Mesothelial cell of epicardium (in vitro differentiated cells): ENCODE measurements around the gene SMIM20. TPM values are rescaled to one million over a fixed set of nuclear protein-coding genes. Genes with fewer than 3 reads are reported as not detected.

ENCODE experiments used
- DNase-seq, 2 experiments: peaks; one replicate each; pipeline ENCODE4 v3.0.0; 2021; ENCODE audit warnings: low spot score in 2 of 2; ENCODE audit not compliant: unreplicated experiment in 2 of 2
- H3K27ac Mint-ChIP-seq: 2 replicates; pipeline ENCODE4 v1.8.0; 2021; ENCODE audit warnings: mixed read lengths
- H3K27me3 Mint-ChIP-seq: 2 replicates; pipeline ENCODE4 v1.8.0; 2021; ENCODE audit warnings: low read depth, mixed read lengths
- H3K36me3 Mint-ChIP-seq: 2 replicates; pipeline ENCODE4 v1.8.0; 2021; ENCODE audit warnings: mixed read lengths
- H3K4me1 Mint-ChIP-seq: 2 replicates; pipeline ENCODE4 v1.8.0; 2021; ENCODE audit warnings: mixed read lengths
- H3K4me3 Mint-ChIP-seq: 2 replicates; pipeline ENCODE4 v1.8.0; 2021; ENCODE audit warnings: mild to moderate bottlenecking, moderate library complexity, mixed read lengths
- H3K9me3 Mint-ChIP-seq: 2 replicates; pipeline ENCODE4 v1.8.0; 2021; ENCODE audit warnings: mixed read lengths
- total RNA-seq: library from RNA; stranded (reverse); gene quantifications from 3 replicates; pipeline ENCODE4 v1.2.1, GENCODE V29; 2021
- TF ChIP-seq, protein P1 (sequence below): fragments of 200-600 bp; sonication (generic); IDR thresholded peaks from one replicate; pipeline ENCODE4 v1.5.0; 2021; ENCODE audit warnings: antibody characterized with exemption; ENCODE audit not compliant: unreplicated experiment

The SMIM20 gene
- total RNA-seq, 1 donor from 2014 or later, result 30.0 TPM

DNA sequence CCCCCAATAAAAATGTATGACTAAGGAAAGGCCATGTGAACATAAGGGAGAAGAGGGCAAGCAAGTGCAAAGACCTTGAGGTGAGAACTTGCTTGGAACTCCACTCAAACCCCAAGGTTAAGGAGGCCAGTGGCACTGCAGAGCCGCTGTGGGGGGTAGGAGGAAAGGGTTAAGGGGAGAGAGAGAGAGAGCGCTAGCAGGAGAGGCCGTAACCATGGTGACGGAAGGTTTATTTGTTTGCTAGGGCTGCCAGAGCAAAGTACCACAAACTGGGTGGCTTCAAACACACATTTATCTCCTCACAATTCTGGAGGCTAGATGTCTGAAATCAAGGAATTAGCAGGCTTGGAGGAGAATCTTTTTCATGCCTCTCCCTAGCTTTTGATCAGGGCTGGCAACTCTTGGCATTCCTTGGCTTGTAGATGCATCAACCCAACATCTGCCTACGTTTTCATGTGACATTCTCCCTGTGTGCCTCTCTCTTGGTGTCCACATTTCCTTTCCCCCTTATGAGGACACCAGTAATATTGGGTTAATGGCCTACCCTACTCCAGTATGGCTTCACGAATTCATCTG lies 35.2 kb downstream of the SMIM20 start:
- no peaks in the 10 kb centered on the region for H3K36me3 Mint-ChIP-seq
- no peak overlapping the region for H3K4me3 Mint-ChIP-seq
- H3K27ac Mint-ChIP-seq, result no peak overlapping the region
- TF ChIP-seq, protein P1, sequence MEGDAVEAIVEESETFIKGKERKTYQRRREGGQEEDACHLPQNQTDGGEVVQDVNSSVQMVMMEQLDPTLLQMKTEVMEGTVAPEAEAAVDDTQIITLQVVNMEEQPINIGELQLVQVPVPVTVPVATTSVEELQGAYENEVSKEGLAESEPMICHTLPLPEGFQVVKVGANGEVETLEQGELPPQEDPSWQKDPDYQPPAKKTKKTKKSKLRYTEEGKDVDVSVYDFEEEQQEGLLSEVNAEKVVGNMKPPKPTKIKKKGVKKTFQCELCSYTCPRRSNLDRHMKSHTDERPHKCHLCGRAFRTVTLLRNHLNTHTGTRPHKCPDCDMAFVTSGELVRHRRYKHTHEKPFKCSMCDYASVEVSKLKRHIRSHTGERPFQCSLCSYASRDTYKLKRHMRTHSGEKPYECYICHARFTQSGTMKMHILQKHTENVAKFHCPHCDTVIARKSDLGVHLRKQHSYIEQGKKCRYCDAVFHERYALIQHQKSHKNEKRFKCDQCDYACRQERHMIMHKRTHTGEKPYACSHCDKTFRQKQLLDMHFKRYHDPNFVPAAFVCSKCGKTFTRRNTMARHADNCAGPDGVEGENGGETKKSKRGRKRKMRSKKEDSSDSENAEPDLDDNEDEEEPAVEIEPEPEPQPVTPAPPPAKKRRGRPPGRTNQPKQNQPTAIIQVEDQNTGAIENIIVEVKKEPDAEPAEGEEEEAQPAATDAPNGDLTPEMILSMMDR, result no peak
- H3K27me3 Mint-ChIP-seq, result peaks cover 2% of the 10 kb centered on the region
- H3K9me3 Mint-ChIP-seq, result no peaks in the 10 kb centered on the region
- H3K4me1 Mint-ChIP-seq, result peaks cover 20% of the 10 kb centered on the region
- DNase-seq, result no peak

DNA sequence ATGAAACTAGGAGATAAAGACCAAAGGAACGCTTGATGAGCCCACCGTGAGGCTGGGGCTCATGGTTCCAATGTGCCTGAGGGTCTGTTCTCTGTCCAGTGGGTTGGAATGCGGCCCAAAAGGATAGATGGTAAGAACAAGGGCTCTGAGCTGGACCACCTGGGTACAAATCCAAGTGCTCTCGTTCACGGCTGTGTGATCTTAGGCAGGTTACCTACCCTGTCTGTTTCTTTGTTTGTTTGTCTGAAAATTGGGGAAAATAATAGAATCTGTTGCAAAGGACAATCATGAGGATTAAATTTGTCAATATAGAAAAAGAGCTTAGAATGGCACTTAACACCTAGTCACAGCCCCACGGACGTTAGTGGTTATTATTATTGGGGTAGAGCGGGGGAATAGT lies 36.0 kb downstream of the SMIM20 start:
- Mint-ChIP-seq H3K4me1 (peaks cover 20% of the 10 kb centered on the region), H3K9me3 (no peaks in the 10 kb centered on the region), H3K27me3 (peaks cover 2% of the 10 kb centered on the region), H3K4me3 (no peak overlapping the region), H3K36me3 (no peaks in the 10 kb centered on the region), H3K27ac (no peak overlapping the region)
- TF ChIP-seq, protein P1, result no peak
- DNase-seq, result no peak

DNA sequence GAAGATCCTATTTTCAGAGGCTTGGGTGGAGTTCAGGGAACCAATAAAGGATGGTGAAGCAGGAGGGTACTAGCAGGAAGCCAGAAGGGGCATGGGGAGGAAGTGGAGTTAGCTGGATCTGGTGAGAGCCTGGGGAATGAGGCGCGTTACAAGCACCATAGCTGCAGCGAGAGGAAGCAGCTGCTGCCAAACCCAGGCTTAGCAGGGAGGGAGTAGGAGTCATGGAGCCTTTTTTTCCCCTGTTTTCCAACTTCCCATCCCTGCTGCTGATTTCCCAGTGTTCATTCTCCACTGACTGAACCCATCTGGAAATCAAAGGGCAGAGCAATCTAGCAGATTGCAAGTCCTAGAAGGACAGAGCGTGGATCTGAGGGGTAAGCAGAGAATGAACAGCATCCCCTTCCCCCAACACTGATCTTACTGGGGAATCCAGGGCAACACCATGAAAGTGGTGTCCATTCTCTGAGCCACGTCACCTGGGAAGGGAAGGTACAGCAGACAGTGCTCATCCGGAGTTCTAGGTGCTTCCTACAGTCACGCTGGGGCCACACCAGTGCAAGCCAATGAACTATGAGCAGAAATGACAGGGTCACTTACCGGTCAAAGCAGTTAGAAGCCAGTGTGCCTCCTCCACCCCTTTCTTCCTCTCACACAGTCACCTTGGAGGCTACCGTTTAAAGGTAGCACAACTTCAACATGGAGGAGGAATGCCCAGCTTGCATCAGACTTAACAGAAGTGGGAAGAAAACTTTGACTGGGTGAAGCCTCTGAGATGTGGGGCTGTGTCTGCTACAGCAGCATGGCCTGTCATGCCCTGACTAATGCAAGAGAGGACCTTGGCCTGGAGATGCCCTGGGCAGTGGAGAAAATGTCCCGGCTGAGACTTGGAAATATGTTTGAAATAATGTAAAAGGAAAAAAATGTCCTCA lies 36.7 kb downstream of the SMIM20 start:
- TF ChIP-seq, protein P1, result no peak

DNA sequence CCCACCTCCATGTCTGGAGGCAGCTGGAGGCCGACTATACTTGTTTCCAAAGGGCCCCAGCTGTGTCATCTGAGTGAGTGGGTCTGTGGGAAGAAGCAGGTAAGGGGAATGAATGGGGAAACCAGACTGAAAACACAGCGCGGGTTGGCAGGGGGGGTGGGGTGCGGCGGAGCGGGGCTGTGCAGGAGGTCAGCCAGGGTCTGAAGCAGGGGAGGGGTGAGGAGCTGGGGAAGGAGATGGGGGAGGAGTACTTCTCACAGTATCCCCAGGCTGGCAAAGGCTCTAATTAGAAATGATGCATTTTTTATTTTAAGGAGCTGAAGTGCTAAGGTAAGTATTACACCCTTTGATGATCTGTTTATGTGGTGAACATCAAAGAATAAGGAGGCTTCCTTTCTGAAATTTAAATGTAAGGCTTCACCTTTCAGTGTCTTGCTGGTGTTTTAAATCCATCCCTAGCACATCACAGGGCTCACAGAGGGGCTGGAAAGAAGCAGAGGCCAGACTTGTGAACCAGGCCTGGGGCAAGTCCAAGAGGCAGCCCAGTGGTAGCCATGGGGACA lies 37.5 kb downstream of the SMIM20 start:
- no peak overlapping the region for H3K27ac Mint-ChIP-seq
- H3K4me3 Mint-ChIP-seq, result no peak overlapping the region
- no peaks in the 10 kb centered on the region for H3K36me3 Mint-ChIP-seq
- H3K9me3 Mint-ChIP-seq, result peaks cover 2% of the 10 kb centered on the region
- H3K27me3 Mint-ChIP-seq, result no peaks in the 10 kb centered on the region
- TF ChIP-seq, protein P1, result no peak
- H3K4me1 Mint-ChIP-seq, result peaks cover 20% of the 10 kb centered on the region
- DNase-seq, result no peak

More for the DNA sequence above, 36.7 kb downstream of the SMIM20 start:
- no peak overlapping the region for H3K27ac Mint-ChIP-seq
- H3K4me3 Mint-ChIP-seq, result no peak overlapping the region
- H3K27me3 Mint-ChIP-seq, result no peaks in the 10 kb centered on the region
- DNase-seq, result no peak
- H3K36me3 Mint-ChIP-seq, result no peaks in the 10 kb centered on the region
- peaks cover 20% of the 10 kb centered on the region for H3K4me1 Mint-ChIP-seq
- H3K9me3 Mint-ChIP-seq, result no peaks in the 10 kb centered on the region

DNA sequence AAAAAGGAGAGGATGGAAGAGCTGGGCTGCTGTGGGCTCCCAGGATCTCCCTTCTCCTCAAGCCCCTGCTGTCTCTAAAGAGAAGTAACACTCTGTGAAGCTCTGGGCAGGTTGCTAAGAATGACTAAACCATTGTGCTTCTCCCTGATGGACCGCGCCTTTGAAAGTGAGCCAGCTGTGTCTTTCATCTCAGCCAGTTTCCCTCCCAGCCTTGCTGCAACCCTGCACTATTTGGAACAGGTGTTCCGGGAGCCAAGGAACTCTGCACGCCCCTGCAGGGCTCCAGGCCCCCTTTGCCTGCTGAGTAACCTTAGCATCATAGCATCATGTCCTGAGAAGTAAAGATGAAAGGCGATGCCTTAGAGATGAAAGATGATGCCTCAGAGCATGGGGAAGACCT lies 39.7 kb downstream of the SMIM20 start:
- H3K27me3 Mint-ChIP-seq, result no peaks in the 10 kb centered on the region
- H3K27ac Mint-ChIP-seq, result no peak overlapping the region
- no peak for DNase-seq
- no peaks in the 10 kb centered on the region for H3K36me3 Mint-ChIP-seq
- TF ChIP-seq, protein P1, result no peak
- H3K4me1 Mint-ChIP-seq, result peaks cover 20% of the 10 kb centered on the region
- H3K4me3 Mint-ChIP-seq, result no peak overlapping the region
- peaks cover 3% of the 10 kb centered on the region for H3K9me3 Mint-ChIP-seq
